Epithelial cell of esophagus (primary cell): ENCODE data around the gene PPARD.

Experiments
- DNase-seq: peaks from one replicate; pipeline ENCODE4 v3.0.0; 2010; ENCODE audit warnings: low read depth
- H3K4me3 ChIP-seq: 2 replicates; pipeline ENCODE4 v1.5.1; 2011; ENCODE audit warnings: mild to moderate bottlenecking, low read length, control low read depth
- TF ChIP-seq, protein P1 (sequence below): IDR thresholded peaks from 2 replicates; pipeline ENCODE4 v1.5.1; 2011; ENCODE audit warnings: low read depth, mild to moderate bottlenecking, low read length, control low read depth, inconsistent platforms; ENCODE audit not compliant: insufficient read depth; ENCODE audit errors: missing control alignments

Gene PPARD

DNA sequence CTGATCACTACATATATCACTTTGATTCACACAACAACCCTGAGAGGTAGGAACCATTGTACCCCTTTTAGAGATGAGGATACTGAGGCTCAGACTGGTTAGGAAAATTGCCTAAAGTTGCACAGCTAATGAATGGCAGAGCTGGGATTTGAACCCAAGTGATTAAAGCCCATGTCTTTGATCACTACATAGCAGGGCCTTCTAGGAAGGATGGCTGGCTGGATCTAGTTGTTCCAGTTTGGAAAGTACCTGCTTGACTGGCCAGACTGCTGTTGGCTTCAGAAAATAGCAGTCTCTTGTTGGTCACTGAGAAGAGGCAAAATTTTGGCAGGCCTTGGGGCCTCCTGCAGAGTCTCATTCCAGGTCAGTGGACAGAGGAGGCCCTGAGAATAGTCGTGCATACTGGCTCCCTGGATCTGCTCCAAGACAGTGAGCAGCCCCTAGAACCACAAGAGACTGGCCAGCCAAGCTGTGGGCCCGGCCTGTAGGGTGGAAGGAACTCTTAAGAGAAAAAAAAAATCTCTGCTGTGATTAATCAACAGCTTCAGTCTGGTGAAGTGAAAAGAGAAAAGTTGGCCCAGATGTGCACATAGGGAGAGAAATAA, 17.5 kb downstream of the PPARD start:
- TF ChIP-seq, protein P1, sequence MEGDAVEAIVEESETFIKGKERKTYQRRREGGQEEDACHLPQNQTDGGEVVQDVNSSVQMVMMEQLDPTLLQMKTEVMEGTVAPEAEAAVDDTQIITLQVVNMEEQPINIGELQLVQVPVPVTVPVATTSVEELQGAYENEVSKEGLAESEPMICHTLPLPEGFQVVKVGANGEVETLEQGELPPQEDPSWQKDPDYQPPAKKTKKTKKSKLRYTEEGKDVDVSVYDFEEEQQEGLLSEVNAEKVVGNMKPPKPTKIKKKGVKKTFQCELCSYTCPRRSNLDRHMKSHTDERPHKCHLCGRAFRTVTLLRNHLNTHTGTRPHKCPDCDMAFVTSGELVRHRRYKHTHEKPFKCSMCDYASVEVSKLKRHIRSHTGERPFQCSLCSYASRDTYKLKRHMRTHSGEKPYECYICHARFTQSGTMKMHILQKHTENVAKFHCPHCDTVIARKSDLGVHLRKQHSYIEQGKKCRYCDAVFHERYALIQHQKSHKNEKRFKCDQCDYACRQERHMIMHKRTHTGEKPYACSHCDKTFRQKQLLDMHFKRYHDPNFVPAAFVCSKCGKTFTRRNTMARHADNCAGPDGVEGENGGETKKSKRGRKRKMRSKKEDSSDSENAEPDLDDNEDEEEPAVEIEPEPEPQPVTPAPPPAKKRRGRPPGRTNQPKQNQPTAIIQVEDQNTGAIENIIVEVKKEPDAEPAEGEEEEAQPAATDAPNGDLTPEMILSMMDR: no peak
- DNase-seq: peak; percentile 67
- no peak overlapping the region for H3K4me3 ChIP-seq

DNA sequence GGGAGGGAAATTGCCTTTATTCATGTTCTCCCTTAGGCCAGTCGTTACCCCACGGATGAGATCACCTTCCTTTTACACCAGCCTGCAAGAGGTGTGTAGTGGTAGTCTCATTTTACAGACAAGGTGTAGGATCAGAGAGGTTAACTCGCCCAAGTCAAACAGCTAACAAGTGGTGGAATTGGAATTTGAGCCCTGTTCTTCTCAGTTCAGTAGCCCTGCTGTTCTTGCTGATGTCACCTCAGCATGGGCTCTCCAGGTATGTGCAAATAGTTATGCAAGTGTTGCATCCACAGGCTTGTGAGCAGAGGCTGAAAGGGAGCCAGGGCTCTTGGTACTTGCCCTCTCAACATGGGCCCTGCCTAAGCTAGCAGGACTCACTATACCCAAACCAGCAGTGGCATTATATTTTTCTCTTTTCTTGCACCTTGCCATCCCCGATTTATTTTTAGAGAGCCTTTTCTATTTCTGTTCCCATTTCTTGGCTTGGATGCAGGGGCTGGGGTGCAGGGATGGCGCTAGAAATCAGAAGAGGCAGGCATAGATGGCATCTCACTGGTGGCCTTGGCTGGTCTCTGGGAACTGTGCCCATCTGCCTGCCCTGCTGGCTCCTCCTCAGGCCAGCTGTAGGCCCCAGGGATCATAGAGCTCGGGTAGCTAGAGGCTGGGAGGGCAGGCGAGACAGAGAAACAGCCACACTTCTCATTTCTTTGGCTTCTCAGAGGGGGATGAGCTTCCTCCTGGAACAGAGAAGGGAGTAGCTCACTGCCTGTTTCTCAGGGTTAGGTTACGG, 18.2 kb downstream of the PPARD start:
- no peak overlapping the region for H3K4me3 ChIP-seq
- peak; percentile 85 for DNase-seq
- TF ChIP-seq, protein P1: no peak

DNA sequence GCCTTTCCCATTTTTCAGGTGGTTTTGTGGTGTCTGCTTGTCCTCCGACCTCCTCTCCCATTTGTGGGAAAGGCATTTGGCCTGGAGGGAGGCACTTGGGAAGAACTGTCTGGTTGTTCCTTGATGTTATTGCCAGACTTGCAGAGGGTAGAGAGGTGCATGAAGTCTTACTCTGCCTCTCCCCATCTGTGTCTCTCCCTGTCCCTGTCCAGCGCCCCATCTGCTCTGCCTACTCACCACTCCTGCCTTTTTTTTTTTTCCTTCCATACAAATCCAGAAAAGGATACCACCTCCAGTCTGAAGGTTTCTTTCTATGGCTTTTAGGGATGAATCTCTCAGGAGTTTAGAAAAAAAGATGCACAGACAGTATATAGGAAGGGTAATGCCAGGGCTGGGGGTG, 19.8 kb downstream of the PPARD start:
- DNase-seq: no peak
- TF ChIP-seq, protein P1: no peak
- H3K4me3 ChIP-seq: no peak overlapping the region

DNA sequence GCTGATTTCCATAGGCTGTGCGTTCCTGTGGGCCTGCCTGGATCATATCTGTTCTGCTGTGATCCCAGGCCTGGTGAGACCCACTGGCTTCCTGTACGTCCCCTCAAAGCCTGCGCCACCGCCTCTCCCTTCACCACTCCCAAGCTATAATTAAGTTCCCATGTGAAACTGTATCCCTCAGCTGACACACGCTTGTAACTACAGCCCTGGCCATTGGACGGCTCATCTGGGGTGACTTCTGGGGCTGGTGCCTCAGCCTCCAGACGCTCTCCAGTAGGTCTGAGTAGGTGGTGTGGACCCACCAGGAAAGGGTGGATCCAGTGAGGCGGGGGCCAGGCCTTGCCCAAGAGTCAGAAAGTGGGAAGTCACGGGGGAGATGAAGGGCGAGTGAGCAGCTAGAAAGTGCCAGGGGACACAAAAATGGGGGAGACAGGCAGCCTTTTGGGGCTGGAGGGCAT, 21.0 kb downstream of the PPARD start:
- TF ChIP-seq, protein P1: no peak
- H3K4me3 ChIP-seq: no peak overlapping the region
- DNase-seq: no peak

DNA sequence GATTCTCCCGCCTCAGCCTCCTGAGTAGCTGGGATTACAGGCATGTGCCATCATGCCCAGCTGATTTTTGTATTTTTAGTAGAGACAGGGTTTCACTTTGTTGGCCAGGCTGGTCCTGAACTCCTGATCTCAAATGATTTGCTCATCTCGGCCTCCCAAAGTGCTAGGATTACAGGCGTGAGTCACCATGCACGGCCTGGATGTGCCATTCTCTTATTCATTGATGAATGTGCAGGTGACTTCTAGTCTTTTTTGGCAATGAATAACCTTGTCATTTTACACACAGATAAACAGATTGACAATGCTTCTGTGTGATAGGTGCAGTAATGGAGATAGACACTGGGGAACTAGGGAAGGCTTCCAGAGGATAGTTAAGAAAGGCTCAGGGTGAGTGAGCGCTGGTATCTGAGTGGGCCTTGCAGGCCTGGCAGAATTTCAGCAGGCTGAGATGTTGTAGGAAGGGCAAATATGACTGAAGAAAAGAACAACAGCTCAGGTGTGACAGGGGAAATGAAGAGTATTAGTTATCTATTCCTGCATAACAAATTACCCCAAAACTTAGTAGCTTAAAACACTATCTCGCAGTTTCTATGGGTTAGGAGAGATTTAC, 23.3 kb downstream of the PPARD start:
- no peak overlapping the region for H3K4me3 ChIP-seq
- TF ChIP-seq, protein P1: no peak
- DNase-seq: peak; percentile 65

DNA sequence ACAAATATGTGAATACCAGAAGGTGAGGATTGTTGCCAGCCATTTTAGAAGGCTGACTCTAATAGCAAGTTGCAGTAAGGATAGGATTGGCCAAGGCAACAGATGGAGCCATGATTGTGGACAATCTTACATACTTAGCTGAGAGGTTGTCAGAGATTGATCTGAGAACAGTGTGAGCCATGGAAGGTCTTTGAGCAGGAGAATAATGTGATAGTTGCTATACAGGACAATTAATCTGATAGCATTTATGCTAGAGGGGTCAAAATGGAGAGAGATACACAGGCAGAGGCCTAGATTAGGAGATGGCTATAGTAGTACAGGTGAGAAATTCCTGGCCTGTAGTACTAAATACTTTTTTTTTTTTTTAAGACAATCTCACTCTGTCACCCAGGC, 23.8 kb downstream of the PPARD start:
- no peak for DNase-seq
- TF ChIP-seq, protein P1: no peak
- H3K4me3 ChIP-seq: no peak overlapping the region
